Activated T-cell treated with anti-CD3 and anti-CD28 coated beads, Interleukin-2, amount 50 U/mL, for 72 hours (primary cell): ENCODE results near the gene APOE. TPM values are rescaled to one million over a fixed set of nuclear protein-coding genes. Genes with fewer than 3 reads are reported as not detected.

ENCODE experiments used
- ATAC-seq, 2 donors: fragments of 150-1000 bp; cut with Tn5 transposase; replicated peaks in 1 of 2; 2 replicates each; pipeline ENCODE4 v1.10.0; 2021; ENCODE audit warnings: moderate library complexity in 2 of 2, mild to moderate bottlenecking in 1 of 2
- DNase-seq, 2 donors: peaks; one replicate each; pipeline ENCODE4 v3.0.0; 2021 to 2022; ENCODE audit warnings: mixed read lengths in 1 of 2
- H3K27ac Mint-ChIP-seq: one replicate; pipeline ENCODE4 v1.8.0; 2022; ENCODE audit warnings: mild to moderate bottlenecking, moderate library complexity, mixed read lengths
- H3K27me3 Mint-ChIP-seq: one replicate; pipeline ENCODE4 v1.8.0; 2022; ENCODE audit warnings: low read depth, mixed read lengths
- H3K36me3 Mint-ChIP-seq, 2 donors: one replicate each; pipeline ENCODE4 v1.8.0; 2022; ENCODE audit warnings: mixed read lengths in 2 of 2, mild to moderate bottlenecking in 1 of 2; ENCODE audit not compliant: insufficient read depth in 2 of 2
- H3K4me1 Mint-ChIP-seq: one replicate; pipeline ENCODE4 v1.8.0; 2022; ENCODE audit warnings: low read depth, mixed read lengths
- H3K4me3 Mint-ChIP-seq, 2 donors: one replicate each; pipeline ENCODE4 v1.8.0; 2022; ENCODE audit warnings: mild to moderate bottlenecking in 2 of 2, mixed read lengths in 2 of 2, moderate library complexity in 2 of 2
- H3K9me3 Mint-ChIP-seq, 2 donors: one replicate each; pipeline ENCODE4 v1.8.0; 2022; ENCODE audit warnings: mixed read lengths in 2 of 2
- total RNA-seq, 2 donors: library from RNA; stranded (reverse); gene quantifications; one replicate each; pipeline ENCODE4 v1.2.3, GENCODE V29; 2022

APOE gene
- total RNA-seq, 2 donors from 2014 or later = 2.1 TPM

DNA sequence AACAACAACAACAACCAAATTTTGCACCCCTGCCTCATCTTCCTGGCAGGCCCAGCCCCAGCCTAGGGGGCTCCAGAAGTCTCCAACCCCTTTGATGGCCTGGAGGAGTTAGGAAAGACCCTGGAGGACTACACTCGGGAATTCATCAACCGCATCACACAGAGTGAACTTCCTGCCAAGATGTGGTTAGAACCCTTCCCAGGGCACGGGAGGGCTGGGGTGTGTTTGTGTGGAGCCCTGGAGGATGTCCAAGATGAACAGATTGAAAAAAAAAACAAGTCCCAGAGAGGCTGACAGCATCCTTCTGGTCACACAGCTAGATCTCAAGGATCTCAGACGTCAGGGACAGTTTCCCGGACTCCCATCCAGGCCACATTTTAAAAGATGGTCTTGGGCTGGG is 22.1 kb downstream of the APOE start:
- peaks cover 24% of the 10 kb centered on the region for H3K27me3 Mint-ChIP-seq
- no peaks in the 10 kb centered on the region for H3K9me3 Mint-ChIP-seq
- H3K4me3 Mint-ChIP-seq = no peak overlapping the region
- H3K4me1 Mint-ChIP-seq = peaks cover 13% of the 10 kb centered on the region
- H3K27ac Mint-ChIP-seq = no peak overlapping the region
- DNase-seq (no peak), ATAC-seq (no peak)
- no peaks in the 10 kb centered on the region for H3K36me3 Mint-ChIP-seq

DNA sequence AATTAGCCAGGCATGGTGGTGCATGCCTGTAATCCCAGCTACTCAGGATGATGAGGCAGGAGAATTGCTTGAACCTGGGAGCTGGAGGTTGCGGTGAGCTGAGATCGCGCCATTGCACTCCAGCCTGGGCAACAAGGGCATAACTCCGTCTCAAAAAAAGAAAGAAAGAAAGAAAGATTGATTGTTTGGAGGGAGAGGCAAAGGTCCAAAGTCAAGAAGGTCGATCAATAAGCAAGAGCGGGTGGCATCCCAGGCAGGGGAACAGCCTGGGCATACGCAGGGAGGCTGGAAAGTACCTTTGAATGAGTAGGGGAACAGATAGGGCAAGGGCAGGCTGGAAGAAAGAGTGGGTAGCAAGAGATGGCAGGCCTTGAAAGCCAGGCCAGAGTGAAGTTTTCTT is 24.5 kb downstream of the APOE start:
- H3K4me3 Mint-ChIP-seq = no peak overlapping the region
- H3K9me3 Mint-ChIP-seq = no peaks in the 10 kb centered on the region
- H3K27me3 Mint-ChIP-seq = peaks cover 21% of the 10 kb centered on the region

DNA sequence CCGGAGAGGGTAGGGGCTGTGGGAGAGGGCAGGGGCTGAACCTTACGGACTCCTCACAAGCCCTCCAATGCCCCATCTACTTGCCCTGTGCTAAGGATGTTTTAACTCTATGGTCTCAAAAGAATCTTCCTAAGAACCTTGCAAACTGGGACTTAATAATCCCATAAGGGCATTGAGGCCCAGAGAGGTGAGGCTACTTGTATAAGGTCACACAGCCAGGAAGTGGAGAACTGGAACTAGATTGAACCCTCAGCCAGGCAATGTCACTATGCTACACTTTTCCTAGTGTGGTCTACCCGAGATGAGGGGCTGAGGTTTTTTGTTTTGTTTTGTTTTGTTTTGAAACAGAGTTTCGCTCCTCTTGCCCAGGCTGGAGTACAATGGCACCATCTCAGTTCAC is 25.9 kb downstream of the APOE start:
- Mint-ChIP-seq H3K27ac (no peak overlapping the region), H3K4me1 (peaks cover 8% of the 10 kb centered on the region), H3K27me3 (peaks cover 7% of the 10 kb centered on the region), H3K9me3 (no peaks in the 10 kb centered on the region), H3K36me3 (no peaks in the 10 kb centered on the region), H3K4me3 (no peak overlapping the region)
- no peak for ATAC-seq
- no peak for DNase-seq

More for the DNA sequence above, 24.5 kb downstream of the APOE start:
- ATAC-seq (no peak), DNase-seq (no peak)
- peaks cover 13% of the 10 kb centered on the region for H3K4me1 Mint-ChIP-seq
- H3K36me3 Mint-ChIP-seq = no peaks in the 10 kb centered on the region
- H3K27ac Mint-ChIP-seq = no peak overlapping the region

DNA sequence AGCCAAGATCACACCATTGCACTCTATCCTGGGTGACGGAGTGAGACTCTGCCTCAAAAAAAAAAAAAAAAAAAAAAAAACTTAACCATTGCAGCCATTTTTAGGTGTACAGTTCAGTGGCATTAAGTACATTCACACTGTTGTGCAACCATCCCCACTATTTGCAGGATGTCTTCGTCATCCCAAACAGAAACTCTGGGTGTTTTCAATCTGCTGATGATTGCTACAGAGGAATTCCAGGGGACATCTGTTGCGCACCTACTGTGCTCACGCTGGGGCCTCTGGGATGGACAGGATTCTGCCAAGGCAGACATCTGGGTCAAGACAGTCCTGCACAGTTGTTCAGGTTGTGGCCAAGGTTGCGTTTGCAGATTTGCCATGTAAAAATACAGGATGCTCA is 34.1 kb downstream of the APOE start:
- no peak for ATAC-seq
- no peak overlapping the region for H3K4me3 Mint-ChIP-seq
- no peak for DNase-seq

GRCh38 chr19:44942067-44942571 is 36.5 kb downstream of the APOE start, which contains the start of gene APOC4:
TSS of gene APOC4 (plus strand) at chr19:44942237. CDS start at chr19:44942278, 41 bp downstream.
- Mint-ChIP-seq H3K4me1 (no peaks in the 10 kb centered on the region), H3K36me3 (no peaks in the 10 kb centered on the region), H3K27ac (no peak within 1 kb of the TSS), H3K27me3 (no peaks in the 10 kb centered on the region), H3K4me3 (no peak within 1 kb of the TSS), H3K9me3 (no peaks in the 10 kb centered on the region)
- DNase-seq = no peak
- no peak for ATAC-seq

More for the DNA sequence above, 34.1 kb downstream of the APOE start:
- Mint-ChIP-seq H3K36me3 (no peaks in the 10 kb centered on the region), H3K27me3 (no peaks in the 10 kb centered on the region), H3K4me1 (no peaks in the 10 kb centered on the region), H3K27ac (no peak overlapping the region), H3K9me3 (no peaks in the 10 kb centered on the region)

- no peak for DNase-seq
- ATAC-seq = no peak
- Mint-ChIP-seq H3K27me3 (no peaks in the 10 kb centered on the region), H3K27ac (no peak overlapping the region), H3K4me1 (no peaks in the 10 kb centered on the region), H3K9me3 (no peaks in the 10 kb centered on the region), H3K4me3 (no peak overlapping the region), H3K36me3 (no peaks in the 10 kb centered on the region)
Measured at GRCh38 chr19:44943801-44944249, 38.2 kb downstream of the APOE start.

- H3K27me3 Mint-ChIP-seq = no peaks in the 10 kb centered on the region
- no peak for ATAC-seq
- no peaks in the 10 kb centered on the region for H3K36me3 Mint-ChIP-seq
- H3K4me1 Mint-ChIP-seq = no peaks in the 10 kb centered on the region
- DNase-seq = no peak
- H3K27ac Mint-ChIP-seq = no peak overlapping the region
- no peaks in the 10 kb centered on the region for H3K9me3 Mint-ChIP-seq
- H3K4me3 Mint-ChIP-seq = no peak overlapping the region
Measured at GRCh38 chr19:44947041-44947581, 41.5 kb downstream of the APOE start.

DNA sequence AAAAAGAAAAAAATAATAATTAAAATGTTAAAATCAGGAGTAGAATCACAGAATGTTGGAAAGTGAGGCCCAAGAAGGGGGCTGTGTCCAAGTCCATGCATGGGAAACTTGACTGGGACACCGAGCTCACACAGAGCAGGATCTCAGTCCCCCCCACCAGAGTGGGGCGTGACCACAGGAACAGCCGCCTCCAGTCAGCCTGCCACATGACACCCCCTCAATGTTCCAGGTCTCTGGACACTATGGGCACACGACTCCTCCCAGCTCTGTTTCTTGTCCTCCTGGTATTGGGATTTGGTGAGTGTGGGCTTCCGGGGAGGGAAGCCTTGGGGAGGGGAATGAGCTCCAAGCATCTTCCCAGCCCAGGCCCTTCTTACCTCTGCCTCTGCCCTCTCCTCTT is 42.6 kb downstream of the APOE start:
- Mint-ChIP-seq H3K4me3 (no peak overlapping the region), H3K4me1 (no peaks in the 10 kb centered on the region), H3K27me3 (no peaks in the 10 kb centered on the region), H3K27ac (no peak overlapping the region), H3K36me3 (no peaks in the 10 kb centered on the region), H3K9me3 (no peaks in the 10 kb centered on the region)
- DNase-seq = no peak
- ATAC-seq = no peak

GRCh38 chr19:44948763-44949374 is 43.3 kb downstream of the APOE start:
- ATAC-seq (no peak), DNase-seq (no peak)
- no peak overlapping the region for H3K27ac Mint-ChIP-seq
- H3K4me1 Mint-ChIP-seq = peaks cover 6% of the 10 kb centered on the region
- H3K4me3 Mint-ChIP-seq = no peak overlapping the region
- H3K36me3 Mint-ChIP-seq = no peaks in the 10 kb centered on the region
- H3K9me3 Mint-ChIP-seq = no peaks in the 10 kb centered on the region
- no peaks in the 10 kb centered on the region for H3K27me3 Mint-ChIP-seq

DNA sequence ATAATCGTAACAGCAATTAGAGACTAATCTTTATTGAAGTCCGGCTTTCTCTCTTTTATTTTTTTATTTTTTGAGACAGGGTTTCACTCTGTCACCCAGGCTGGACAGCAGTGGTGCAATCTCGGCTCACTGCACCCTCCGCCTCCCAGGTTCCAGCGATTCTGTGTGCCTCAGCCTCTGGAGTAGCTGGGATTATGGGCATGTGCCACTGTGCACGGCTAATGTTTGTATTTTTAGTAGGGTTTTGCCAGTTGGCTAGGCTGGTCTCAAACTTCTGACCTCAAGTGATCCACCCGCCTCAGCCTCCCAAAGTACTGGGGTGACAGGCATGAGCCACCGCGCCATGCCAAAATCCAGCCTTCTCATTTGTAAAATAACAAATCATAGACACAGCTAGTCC is 44.0 kb downstream of the APOE start:
- Mint-ChIP-seq H3K4me3 (no peak overlapping the region), H3K4me1 (peaks cover 13% of the 10 kb centered on the region), H3K36me3 (no peaks in the 10 kb centered on the region), H3K27ac (no peak overlapping the region), H3K27me3 (no peaks in the 10 kb centered on the region), H3K9me3 (no peaks in the 10 kb centered on the region)
- DNase-seq (no peak), ATAC-seq (no peak)

DNA sequence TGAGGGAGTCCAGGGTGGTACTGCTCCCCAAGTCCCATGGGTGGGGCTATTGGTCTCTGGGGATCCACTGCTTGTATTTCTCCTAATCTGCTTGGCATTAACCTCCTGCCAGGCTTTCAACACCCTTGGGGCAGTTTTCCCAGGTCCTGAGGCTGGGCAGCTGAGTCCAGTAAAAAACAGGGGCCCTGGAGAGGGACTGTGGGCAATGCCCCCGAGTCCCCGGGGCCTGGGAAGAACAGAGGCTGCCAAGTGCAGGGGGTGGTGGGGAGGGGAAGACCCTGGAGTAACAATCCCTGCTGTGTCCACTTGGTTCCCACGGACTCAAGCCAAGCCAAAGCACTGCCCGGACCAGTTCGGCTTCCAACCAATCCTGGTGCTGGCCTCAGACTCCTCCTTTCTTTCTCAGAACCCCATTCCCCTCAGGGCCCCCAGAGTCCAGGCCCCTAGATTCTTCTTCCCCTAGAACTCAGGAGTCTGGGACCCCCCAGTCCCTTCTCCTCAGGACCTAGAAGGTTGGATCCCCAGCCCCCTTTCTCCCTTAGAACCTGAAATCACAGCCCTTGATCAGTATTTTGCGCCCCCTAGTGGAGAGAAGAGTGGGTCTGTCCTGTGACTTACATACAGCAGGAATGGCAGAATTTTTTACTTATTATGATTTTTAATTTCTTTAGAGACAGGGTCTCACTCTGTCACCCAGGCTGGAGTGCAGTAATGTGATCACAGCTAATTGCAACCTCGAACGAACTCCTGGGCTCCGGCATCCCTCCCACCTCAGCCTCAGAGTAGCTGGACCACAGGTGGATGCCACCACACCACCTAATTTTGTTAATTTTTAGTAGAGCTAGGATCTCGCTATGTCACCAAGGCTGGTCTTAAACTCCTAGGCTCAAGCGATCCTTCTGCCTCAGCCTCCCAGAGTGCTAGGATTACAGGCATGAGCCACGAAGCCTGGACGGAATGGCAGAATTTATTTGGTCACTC is 45.9 kb downstream of the APOE start:
- ATAC-seq (no peak), DNase-seq (peak; percentile 63 to 67)
- Mint-ChIP-seq H3K27me3 (no peaks in the 10 kb centered on the region), H3K4me1 (peaks cover 22% of the 10 kb centered on the region), H3K27ac (no peak overlapping the region), H3K4me3 (no peak overlapping the region), H3K36me3 (no peaks in the 10 kb centered on the region), H3K9me3 (no peaks in the 10 kb centered on the region)

- Mint-ChIP-seq H3K36me3 (no peaks in the 10 kb centered on the region), H3K27ac (peak overlapping the region; percentile 76), H3K27me3 (no peaks in the 10 kb centered on the region), H3K9me3 (no peaks in the 10 kb centered on the region), H3K4me1 (peaks cover 46% of the 10 kb centered on the region), H3K4me3 (peak overlapping the region; percentile 88 to 96)
- ATAC-seq = no peak
- DNase-seq = no peak
Measured at GRCh38 chr19:44954278-44954648, 48.7 kb downstream of the APOE start.
